Measurements from ENCODE around the gene IFT80.

Gene IFT80

DNA sequence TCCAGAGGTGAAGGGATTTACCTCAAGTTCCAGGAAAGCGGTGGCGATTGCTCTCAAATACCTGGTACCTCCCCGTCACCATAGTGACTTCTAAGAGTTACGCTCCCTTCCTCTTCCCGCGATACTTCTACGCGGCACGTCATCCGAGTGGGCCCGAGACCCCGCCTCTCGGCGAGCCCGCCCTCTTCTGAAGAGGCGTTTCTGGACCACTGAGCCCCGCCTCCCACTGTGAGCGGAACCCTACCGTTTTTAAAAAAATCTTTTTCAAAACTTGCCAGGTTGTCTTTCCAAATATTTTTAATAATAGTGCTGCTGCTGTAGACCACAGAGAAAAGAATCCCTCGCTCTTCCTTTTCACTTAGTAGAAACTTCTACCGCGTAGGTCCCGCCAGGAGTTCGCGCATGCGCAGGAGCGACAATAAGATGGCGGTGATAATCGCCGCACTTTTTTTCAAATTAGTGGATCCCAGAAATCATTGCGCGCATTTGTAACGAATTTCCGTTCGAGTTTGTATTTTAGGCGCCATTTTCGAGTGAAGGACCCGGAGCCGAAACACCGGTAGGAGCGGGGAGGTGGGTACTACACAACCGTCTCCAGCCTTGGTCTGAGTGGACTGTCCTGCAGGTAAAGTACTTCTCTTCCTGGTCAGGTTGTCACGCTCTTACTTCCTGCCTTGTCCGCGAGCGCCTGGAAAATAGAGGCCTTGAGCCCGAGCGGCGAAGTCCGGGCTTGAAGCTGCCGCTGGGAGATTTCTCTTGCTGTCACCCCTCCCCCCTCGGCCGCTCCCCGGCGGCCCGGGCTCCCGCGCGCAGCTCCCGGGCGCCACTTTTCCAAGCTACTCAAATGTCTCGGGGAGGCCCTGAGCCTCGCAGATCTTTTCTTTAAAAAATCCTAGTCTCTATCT lies at the start of gene IFT80, which contains the start of gene SMC4:
TSS of gene IFT80 (minus strand) at position 101 of the 905 bp plus-strand sequence. CDS start 14,625 bp downstream, outside the sequence.
TSS of gene SMC4 (plus strand) at position 526 of the 905 bp plus-strand sequence. CDS start 1,177 bp downstream, outside the sequence.
- DNase-seq, result peak; percentile 22 to 95 (median 89)

DNA sequence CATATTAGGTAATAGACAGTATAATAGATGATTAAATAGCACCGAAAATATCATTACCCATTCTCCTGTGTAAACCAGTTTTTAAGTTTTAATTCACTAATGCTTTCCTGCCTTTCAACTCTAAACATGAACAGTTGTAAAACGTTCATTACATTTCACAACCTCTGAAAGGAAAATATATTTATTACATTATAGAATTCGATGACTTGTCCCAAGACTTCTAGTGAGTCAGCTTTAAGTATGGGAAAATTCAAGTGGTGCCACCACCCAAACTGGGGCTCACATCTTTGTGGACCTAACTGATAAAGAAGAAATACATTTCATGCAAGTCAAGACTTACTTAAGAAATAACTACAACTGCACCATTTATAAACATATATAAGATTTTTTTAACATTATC lies 48.5 kb upstream of the IFT80 start:
- no peak for DNase-seq

DNA sequence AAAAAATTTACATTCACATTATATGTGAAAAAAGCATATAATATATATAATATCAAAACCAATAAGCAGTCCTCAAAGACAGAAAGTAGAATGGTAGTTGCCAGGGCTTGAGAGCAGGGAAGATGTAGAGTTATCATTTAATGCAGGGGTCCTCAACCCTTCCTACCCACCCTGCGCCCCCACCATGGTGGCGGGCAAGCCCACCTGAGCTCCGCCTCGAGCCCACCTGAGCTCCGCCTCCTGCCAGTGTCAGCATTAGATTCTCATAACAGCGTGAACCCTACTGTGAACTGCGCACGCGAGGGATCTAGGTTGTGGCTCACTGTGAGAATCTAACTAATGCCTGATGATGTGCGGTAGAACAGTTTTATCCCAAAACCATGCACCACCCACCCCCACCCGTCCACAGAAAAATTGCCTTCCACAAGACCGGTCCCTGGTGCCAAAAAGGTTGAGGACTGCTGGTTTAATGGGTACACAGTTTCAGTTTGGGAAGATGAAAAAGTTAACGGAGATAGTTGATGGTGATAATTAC lies 47.6 kb upstream of the IFT80 start:
- no peak for DNase-seq

DNA sequence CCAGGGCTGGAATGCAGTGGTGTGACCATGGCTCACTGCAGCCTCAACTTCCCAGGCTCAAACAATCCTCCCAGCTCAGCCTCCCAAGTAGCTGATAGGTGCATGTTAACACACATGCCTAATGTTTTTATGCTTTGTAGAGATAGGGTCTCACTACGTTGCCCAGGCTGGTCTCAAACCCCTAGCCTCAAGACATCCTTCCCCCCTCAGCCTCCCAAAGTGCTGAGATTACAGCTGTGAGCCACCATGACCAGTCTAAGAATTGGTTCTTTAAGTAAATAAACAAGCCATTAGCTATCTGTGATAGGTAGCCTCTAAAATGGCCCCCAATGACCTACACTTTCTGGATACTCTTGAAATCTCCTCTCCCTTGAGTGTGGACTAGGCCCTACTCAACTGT lies 46.8 kb upstream of the IFT80 start:
- DNase-seq, result no peak

DNA sequence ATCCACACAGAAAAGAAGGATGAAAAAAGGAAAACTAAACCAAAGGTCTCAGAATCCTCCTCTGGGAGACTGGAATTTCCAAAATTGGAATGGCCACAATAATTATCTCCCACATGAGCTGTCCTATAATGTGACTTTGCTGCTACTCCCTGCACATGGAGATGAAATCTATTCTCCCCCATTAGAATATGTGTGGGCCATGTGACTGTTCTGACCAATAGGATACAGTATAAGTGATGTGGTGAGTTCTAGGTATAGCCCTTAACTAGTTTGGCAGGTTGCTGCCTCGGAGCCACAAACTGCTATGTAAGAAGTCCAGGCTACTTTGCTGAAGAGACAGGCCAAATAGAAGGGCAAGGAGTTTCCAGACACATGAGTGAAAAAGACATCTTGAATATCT lies 45.4 kb upstream of the IFT80 start:
- no peak for DNase-seq

DNA sequence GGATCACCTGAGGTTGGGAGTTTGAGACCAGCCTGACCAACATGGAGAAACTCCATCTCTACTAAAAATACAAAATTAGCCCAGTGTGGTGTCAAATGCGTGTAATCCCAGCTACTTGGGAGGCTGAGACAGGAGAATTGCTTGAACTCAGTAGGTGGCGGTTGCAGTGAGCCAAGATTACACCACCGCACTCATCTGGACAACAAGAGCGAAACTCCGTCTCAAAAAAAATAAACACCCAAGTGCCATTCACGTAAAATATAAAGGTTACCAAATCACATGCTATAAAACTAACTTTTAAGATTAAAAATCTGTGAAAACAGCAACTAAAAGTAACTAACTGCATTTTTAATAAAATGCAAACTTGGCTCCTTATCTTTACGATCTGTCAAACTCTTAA lies 41.7 kb upstream of the IFT80 start:
- DNase-seq, result no peak

DNA sequence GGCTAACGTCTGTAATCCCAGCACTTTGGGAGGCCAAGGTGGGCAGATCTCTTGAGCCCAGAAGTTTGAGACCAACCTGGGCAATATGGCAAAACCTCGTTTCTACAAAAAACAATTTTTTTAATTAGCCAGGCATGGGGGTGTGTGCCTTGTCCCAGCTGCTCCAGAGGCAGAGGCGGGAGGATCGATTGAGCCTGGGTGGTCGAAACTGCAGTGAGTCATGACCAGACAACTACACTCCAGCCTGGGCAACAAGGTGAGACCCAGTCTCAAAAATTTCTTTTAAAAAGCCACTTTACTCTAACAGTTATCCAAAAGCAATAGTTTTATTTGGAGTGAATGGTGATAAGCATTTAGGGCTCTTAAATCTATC lies 38.0 kb upstream of the IFT80 start:
- no peak for DNase-seq

DNA sequence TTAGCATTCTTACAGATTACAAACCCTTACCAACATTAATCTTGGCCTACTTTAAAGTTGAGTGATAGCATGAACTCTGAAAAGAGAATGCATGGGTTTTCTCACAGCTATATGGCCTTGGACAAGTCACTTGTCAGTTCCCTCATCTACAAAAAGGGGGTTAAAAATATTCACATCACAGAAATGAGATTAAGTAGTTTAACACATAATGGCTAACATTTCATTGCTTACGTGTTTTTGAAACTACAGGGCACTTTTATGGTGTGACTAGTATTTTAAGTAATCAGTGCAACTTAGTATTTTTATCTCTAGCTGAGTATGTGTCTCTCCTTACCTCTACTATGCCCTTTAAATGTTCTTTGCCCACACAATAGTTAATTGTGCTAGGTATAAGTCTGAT lies 36.7 kb upstream of the IFT80 start:
- no peak for DNase-seq

DNA sequence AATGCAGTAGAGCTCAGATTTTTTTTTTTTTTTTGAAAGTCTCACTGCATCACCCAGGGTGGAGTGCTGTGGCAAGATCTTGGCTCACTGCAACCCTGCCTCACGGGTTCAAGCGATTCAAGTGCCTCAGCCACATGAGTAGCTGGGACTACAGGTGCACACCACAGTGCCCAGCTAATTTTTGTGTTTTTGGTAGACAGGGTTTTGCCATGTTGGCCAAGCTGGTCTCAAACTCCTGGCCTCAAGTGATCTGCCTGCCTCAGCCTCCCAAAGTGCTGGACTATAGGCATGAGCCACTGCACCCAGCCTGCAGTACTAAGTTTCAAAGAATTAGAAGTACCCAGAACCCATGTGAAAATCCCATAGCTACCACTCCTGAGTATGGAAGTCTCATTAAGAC lies 36.1 kb upstream of the IFT80 start:
- no peak for DNase-seq

DNA sequence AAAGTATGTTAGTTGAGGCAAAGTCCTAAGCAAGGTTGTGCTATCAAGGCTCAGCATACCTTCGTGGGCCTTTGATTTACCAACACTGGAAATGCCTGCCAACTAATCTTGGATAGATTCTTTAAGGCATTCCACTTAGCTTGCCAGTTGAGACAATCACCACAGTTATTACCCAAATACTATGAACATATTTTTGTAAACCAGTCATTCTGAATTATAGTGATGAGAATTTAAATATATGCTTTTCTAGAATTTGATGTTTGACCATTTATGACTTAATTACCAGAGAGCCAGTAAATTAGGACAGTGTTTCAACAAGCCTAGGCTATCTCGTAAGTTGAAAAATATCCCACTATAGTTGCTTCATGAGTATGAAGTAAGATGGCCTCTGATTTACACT lies 35.0 kb upstream of the IFT80 start:
- DNase-seq, result no peak

DNA sequence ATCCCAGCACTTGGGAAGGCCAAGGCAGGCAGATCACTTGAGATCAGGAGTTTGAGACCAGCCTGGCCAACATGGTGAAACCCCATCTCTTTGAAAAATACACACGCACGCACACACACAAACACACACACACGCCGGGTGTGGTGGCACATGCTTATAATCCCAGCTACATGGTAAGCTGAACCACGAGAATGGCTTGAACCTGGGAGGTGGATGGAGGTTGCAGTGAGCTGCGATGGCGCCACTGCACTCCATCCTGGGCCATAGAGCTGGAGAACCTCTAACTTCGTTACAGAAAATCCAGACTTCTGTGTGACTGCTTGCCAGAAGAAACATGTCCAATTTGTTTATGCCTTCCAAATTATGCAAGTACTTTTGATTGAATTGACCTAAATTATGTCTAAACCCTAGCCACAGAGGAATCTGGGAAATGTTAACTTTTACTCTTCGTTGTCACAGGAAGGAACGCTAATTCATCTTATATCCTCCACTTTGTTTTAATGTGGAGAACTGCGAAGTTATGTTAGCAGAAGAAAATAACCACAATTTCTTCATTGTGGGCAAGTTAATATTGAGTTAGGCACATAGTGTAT lies 28.9 kb upstream of the IFT80 start:
- no peak for DNase-seq

DNA sequence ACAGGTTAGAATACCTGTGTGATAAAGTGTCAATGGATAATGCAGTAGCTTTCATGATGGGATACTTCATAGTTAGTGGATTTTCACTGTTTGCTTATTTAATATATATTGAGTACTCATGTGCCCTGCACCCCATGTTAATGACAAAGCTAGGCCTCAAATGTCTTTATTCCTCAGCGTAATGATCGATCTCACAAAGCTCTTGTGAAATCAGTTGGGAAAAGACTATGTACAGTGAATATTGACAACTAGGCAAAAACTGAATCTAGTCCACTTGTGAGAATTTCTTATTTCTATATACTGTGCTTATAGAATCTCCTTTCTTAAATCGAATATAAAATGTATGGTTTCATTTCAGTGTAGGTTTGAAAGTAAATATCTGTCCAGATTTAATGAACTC lies 18.3 kb upstream of the IFT80 start:
- no peak for DNase-seq

DNA sequence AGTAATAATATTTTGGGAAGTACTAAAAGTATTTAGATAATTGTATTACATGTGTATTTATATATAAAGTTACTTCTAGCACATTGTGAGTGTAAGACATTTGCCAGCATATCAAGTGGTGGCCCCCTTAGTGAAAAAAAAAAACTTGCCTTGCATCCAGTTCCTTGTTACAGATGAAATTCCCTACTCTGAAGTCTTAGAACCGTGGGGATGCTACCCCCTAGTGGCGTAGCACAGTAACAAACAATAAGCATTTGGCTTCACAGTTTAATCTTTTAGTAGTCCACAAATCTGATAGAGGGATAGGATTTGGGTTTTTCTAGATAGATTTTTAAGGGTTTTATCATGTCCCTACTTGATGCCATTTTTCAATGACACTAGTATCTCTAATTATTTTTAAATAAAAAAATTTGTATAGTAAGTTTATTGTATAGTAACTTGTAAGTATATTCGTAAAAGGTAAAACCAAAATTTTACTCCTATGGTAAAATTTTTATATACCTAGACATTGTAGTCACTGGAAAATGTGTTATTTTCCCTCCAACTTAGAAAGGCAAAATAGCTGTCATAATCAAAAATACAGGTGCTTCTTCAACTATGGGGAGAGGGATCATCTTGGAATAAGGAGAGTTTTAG lies 14.7 kb upstream of the IFT80 start:
- DNase-seq, result peak in 37 of 56 donors; percentile 1 to 78 (median 27)

DNA sequence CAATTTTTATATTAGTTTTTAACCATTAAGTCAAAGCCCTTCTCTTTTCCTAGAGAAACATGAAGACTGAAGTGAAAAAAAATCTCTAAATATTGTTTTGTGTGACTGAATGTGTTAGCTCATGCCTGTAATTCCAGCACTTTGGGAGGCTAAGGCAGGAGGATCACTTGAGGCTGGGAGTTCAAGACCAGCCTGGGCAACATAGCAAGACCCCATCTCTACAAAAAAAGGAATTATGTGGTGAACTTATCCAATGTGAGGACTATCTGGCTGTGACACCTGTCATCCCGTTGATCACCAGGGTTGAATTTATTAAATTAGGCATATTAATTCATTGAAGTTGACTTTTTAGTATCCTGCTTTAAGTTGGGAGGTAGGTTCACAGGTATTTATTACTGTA lies 13.5 kb upstream of the IFT80 start:
- no peak for DNase-seq

DNA sequence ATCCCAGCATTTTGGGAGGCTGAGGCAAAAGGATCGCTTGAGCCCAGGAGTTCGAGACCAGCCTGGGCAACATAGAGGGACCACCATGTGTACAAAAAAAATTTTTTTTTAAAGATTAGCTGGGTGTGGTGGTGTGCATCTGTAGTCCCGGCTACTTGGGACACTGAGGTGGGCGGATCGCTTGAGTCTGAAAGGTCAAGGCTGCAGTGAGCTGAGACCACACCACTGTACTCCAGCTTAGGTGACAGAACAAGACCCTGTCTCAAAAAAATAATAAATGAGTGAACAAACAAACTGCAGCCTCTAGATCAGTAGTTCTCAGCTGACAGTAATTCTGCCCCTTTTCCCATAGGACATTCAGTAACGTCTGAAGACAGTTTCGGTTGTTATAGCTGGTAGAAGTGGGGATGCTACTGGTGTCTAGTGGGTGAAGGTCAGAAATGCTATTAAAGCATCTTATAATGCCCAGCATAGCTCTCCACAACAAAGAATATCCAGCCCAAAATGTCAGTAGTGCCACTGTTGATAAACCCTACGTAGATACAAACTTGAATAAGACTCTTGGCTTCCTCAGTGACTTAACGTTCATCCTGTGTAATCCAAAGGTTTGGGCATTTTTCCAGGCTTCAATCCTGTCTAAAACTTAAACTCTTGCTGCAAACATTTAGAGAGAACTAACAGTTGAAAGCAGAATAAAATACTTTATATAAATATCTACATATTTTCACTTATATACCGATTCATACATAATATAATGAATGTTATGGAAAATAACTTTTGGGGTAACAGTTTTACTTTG lies 11.0 kb upstream of the IFT80 start:
- no peak for DNase-seq

DNA sequence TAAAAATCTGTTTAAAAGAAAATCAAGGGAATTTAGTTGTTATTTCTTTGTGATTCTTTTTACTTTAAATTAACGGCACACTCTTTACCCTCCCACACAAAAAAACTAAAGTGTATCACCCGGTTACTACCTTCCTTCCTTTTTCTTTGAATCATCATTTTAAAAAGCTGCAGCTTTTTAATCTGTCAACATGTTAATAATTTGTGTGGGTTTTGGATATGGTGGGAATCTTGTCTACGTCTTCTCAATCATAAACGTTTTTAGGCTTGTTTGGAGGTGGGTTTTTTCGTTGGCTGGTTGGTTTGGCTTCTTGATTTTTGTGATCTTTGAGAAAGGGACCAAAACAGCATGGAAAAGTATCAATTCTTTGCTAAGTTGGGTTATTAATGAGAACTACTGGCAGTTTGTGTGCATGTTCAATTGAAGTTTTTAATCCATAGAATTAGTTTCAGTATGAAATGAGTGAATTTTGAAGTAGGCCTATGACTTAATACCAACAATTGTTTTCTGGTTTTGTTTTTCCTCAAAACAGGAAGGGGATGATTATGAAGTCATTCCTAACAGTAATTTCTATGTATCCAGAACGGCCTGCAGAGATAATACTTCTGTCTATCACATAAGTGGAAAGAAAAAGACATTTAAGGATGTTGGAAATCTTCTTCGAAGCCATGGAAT lies 4.9 kb upstream of the IFT80 start:
- no peak for DNase-seq

DNA sequence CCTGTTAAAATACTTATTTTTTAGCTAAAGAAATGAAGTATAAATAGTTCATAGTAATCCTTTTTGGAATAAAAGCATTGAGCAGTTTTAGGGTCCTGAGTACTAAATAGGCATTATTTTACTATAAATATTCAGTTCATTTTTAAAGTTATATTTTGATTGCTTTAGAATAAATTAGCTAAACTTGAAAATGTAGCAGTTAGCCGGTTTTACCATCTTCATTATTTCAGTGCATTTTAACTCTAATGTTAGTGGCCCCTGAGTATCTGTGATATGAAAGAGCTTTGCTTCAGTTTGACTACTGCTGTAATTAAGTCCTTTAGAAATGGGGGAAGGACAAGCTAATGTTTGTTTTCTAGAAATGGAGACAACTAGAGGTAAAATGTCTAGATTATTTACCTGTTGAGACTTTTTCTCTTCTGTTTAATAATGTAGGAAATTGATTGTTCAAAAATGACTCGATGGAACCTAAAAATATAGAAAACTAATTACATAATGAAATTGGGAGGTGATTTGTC lies 4.1 kb upstream of the IFT80 start:
- no peak for DNase-seq

DNA sequence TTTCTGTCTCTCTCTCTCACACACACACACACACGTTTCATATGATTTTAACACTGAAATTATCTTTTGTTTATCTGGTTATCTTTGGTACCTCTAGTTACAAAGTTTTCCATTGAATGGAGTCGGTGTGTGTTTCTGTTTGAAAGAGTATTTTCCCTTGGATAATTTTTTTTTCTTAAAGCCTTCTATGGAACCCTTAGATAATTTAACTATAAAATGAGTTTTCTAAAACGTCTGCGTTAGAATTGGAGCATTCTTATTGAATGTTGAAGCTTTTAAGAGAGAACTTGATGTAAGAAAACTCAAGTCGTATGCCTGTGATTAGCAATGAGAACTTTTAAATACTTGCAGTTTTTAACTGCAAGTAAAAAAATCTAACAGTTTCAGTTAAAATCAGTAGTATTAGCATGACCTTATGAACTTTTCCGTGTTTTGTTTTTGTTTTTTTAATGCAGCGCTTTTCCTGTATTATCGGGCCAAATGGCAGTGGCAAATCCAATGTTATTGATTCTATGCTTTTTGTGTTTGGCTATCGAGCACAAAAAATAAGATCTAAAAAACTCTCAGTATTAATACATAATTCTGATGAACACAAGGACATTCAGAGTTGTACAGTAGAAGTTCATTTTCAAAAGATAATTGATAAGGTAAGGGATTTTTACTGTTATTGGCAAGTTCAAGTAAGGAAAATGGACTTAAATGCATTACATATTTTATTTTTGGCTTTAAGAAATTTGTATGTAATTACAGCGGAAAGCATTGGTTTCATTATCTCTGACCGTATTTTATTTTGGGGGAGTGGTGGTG lies 3.4 kb upstream of the IFT80 start:
- DNase-seq, result no peak

DNA sequence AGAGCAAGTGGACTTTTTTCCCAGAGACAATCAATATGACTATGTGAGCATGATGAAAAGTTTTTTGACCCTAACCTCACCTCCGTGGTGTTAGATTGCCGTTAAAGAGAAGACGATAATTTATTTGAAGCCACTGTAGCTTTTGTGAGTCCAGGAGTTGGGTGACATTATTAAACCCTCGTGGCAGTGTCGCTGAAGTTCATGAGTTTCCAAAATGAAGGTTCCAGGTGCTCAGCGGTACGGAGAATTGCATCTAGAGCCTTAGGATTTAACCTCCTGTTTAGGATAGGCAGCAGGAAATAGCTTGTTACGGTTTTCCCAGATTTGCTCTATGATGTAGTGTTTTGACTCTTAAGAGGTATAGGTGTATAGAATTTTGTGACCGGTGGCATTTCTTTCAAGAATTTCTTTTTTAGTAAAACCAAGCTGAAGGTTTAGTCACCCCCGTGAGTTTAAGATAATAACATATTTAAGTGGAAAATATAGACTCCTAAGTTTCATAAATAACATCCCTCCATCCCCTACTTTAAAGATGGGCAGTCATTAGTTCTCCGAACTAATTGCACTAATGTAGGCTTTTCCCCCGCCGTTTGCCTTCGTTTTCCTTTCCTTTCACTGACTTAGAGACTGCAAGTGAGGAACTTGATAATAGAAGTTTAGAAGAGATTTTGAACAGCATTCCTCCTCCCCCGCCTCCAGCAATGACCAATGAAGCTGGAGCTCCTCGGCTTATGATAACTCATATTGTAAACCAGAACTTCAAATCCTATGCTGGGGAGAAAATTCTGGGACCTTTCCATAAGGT lies 2.5 kb upstream of the IFT80 start:
- no peak for DNase-seq

Data from amygdala (tissue), 56 donors.